ENCODE data around the gene HGS.

DNA sequence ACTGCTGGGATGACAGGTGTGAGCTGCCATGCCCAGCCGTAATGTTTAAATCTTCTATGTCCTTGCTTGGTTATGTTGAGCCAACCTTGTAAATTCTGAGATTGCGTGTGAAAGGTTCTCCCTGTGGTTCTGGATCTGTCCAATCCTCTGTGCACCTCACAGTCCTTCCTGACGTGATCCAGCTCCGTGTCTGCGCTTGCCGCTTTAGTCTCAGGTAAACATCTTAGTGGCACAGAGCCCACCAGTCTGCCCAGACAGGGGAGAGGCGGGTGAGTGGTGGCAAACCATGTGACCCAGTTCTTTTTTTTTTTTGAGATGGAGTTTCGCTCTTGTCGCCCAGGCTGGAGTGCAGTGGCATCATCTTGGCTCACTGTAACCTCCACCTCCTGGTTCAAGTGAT lies 42.2 kb downstream of the HGS start:
- TF ChIP-seq, protein P1, sequence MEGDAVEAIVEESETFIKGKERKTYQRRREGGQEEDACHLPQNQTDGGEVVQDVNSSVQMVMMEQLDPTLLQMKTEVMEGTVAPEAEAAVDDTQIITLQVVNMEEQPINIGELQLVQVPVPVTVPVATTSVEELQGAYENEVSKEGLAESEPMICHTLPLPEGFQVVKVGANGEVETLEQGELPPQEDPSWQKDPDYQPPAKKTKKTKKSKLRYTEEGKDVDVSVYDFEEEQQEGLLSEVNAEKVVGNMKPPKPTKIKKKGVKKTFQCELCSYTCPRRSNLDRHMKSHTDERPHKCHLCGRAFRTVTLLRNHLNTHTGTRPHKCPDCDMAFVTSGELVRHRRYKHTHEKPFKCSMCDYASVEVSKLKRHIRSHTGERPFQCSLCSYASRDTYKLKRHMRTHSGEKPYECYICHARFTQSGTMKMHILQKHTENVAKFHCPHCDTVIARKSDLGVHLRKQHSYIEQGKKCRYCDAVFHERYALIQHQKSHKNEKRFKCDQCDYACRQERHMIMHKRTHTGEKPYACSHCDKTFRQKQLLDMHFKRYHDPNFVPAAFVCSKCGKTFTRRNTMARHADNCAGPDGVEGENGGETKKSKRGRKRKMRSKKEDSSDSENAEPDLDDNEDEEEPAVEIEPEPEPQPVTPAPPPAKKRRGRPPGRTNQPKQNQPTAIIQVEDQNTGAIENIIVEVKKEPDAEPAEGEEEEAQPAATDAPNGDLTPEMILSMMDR (IDR thresholded peaks at IDR 0.05) = no peak
- TF ChIP-seq POLR2A (IDR thresholded peaks at IDR 0.05) = no peak

All from esophagus squamous epithelium (tissue), 4 donors.